HEK293 (cell line): ENCODE data around the gene FGFR4.
A peak's percentile ranks its signal among the peaks of the same experiment; 100 is the strongest.

ENCODE experiments used
- CTCF ChIP-seq: fragments of 450-650 bp; formaldehyde crosslinking; IDR thresholded peaks from 2 replicates; pipeline ENCODE4 v1.5.1; 2016; ENCODE audit warnings: missing biosample characterization, missing genetic modification characterization
- HOXA7 ChIP-seq: sonication (generic); formaldehyde crosslinking; IDR thresholded peaks from 2 replicates; pipeline ENCODE4 v1.8.1; 2022; ENCODE audit warnings: missing genetic modification reagents, borderline replicate concordance
- OSR2 ChIP-seq: fragments of 450-650 bp; formaldehyde crosslinking; IDR thresholded peaks from 2 replicates; pipeline ENCODE4 v1.5.1; 2016; ENCODE audit warnings: missing biosample characterization, missing genetic modification characterization
- OVOL3 ChIP-seq: fragments of 450-650 bp; formaldehyde crosslinking; IDR thresholded peaks from 2 replicates; pipeline ENCODE4 v1.5.1; 2016; ENCODE audit warnings: missing biosample characterization, missing genetic modification characterization
- REPIN1 ChIP-seq: fragments of 450-650 bp; formaldehyde crosslinking; IDR thresholded peaks from 2 replicates; pipeline ENCODE4 v1.5.1; 2017; ENCODE audit warnings: missing biosample characterization, missing genetic modification characterization, low read depth
- ZBTB1 ChIP-seq: fragments of 450-650 bp; formaldehyde crosslinking; IDR thresholded peaks from 2 replicates; pipeline ENCODE4 v1.5.1; 2016; ENCODE audit warnings: missing biosample characterization, missing genetic modification characterization
- ZBTB20 ChIP-seq: fragments of 450-650 bp; formaldehyde crosslinking; IDR thresholded peaks from 2 replicates; pipeline ENCODE4 v1.5.1; 2016; ENCODE audit warnings: missing biosample characterization, missing genetic modification characterization
- ZNF140 ChIP-seq: fragments of 450-650 bp; formaldehyde crosslinking; IDR thresholded peaks from 2 replicates; pipeline ENCODE4 v1.5.1; 2016; ENCODE audit warnings: missing biosample characterization, missing genetic modification characterization
- ZNF16 ChIP-seq: fragments of 450-650 bp; formaldehyde crosslinking; IDR thresholded peaks from 2 replicates; pipeline ENCODE4 v1.5.1; 2016; ENCODE audit warnings: low read depth, missing biosample characterization, missing genetic modification characterization
- ZNF214 ChIP-seq: fragments of 450-650 bp; formaldehyde crosslinking; IDR thresholded peaks from 2 replicates; pipeline ENCODE4 v1.5.1; 2017; ENCODE audit warnings: missing biosample characterization, mild to moderate bottlenecking, missing genetic modification characterization, borderline replicate concordance
- ZNF24 ChIP-seq: fragments of 450-650 bp; formaldehyde crosslinking; IDR thresholded peaks from 2 replicates; pipeline ENCODE4 v1.5.1; 2016; ENCODE audit warnings: missing biosample characterization, missing genetic modification characterization
- ZNF26 ChIP-seq: fragments of 450-650 bp; formaldehyde crosslinking; IDR thresholded peaks from 2 replicates; pipeline ENCODE4 v1.5.1; 2016; ENCODE audit warnings: missing biosample characterization, missing genetic modification characterization
- ZNF514 ChIP-seq: fragments of 450-650 bp; formaldehyde crosslinking; IDR thresholded peaks from 2 replicates; pipeline ENCODE4 v1.5.1; 2016; ENCODE audit warnings: missing biosample characterization, missing genetic modification characterization
- ZNF768 ChIP-seq: fragments of 450-650 bp; formaldehyde crosslinking; IDR thresholded peaks from 2 replicates; pipeline ENCODE4 v1.5.1; 2018; ENCODE audit warnings: missing biosample characterization, mild to moderate bottlenecking, missing genetic modification characterization
- ZNF792 ChIP-seq: fragments of 450-650 bp; formaldehyde crosslinking; IDR thresholded peaks from 2 replicates; pipeline ENCODE4 v1.5.1; 2016; ENCODE audit warnings: missing biosample characterization, missing genetic modification characterization
- ZNF837 ChIP-seq: fragments of 450-650 bp; formaldehyde crosslinking; IDR thresholded peaks from 2 replicates; pipeline ENCODE4 v1.5.1; 2016; ENCODE audit warnings: missing biosample characterization, missing genetic modification characterization
- TF ChIP-seq, protein P1 (sequence below): fragments of 450-650 bp; formaldehyde crosslinking; IDR thresholded peaks from 2 replicates; pipeline ENCODE4 v1.5.1; 2017; ENCODE audit warnings: missing biosample characterization, missing genetic modification characterization
- TF ChIP-seq, protein P2 (sequence below): fragments of 450-650 bp; formaldehyde crosslinking; conservative IDR thresholded peaks from 2 replicates; pipeline ENCODE4 v1.5.1; 2016; ENCODE audit warnings: low read depth, missing biosample characterization, missing genetic modification characterization
- TF ChIP-seq, protein P3 (sequence below): fragments of 450-650 bp; formaldehyde crosslinking; IDR thresholded peaks from 2 replicates; pipeline ENCODE4 v1.5.1; 2016; ENCODE audit warnings: missing biosample characterization, missing genetic modification characterization
- TF ChIP-seq, protein P4 (sequence below): IDR thresholded peaks from 2 replicates; pipeline ENCODE4 v1.6.1; 2011; ENCODE audit warnings: mild to moderate bottlenecking, low read depth, low read length, borderline replicate concordance
- TF ChIP-seq, protein P5 (sequence below): fragments of 450-650 bp; formaldehyde crosslinking; IDR thresholded peaks from 2 replicates; pipeline ENCODE4 v1.5.1; 2017; ENCODE audit warnings: missing biosample characterization, missing genetic modification characterization

FGFR4 gene

DNA sequence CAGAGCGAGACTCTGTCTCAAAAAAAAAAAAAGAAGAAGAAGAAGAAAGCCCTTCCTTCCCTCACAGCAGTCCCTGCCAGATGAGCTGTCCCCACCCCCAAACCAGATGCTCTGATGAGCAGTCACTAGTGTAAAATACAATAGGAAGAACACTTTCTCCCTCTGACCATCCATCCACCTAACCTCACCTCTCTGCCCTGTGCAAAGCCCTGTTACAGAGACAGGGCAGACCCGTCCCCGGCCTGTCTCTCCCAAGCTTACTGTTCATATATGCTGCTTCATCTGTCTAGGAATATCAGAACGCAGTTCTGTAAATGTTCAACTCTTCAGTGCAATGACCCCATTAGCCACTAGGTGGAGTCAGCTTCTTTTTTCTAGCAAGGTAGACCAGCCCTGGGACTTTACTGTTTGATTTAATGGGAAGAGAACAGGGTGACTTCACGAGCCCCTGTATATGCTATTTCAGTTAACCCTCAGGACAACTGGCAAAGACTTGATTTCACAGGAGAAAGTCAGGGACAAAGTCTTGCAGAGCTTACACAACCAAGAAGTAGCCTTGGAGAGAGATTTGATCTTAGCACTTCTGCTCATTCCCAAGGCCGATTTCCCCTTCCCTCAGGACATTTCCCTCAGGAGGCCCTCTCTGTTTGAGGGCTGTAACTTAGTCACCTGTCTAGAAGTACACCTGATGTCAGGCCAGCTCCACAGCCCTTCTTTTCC, 14.9 kb upstream of the FGFR4 start (continued):
- TF ChIP-seq OSR2 (tag by site-specific recombination) = no peak
- peak; percentile 76; the same call in 1 of the 2 replicates for TF ChIP-seq REPIN1 (tag by site-specific recombination)
- TF ChIP-seq, protein P1, sequence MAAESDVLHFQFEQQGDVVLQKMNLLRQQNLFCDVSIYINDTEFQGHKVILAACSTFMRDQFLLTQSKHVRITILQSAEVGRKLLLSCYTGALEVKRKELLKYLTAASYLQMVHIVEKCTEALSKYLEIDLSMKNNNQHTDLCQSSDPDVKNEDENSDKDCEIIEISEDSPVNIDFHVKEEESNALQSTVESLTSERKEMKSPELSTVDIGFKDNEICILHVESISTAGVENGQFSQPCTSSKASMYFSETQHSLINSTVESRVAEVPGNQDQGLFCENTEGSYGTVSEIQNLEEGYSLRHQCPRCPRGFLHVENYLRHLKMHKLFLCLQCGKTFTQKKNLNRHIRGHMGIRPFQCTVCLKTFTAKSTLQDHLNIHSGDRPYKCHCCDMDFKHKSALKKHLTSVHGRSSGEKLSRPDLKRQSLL (tag by site-specific recombination) = no peak
- no peak for TF ChIP-seq ZNF26 (tag by site-specific recombination)
- TF ChIP-seq, protein P2, sequence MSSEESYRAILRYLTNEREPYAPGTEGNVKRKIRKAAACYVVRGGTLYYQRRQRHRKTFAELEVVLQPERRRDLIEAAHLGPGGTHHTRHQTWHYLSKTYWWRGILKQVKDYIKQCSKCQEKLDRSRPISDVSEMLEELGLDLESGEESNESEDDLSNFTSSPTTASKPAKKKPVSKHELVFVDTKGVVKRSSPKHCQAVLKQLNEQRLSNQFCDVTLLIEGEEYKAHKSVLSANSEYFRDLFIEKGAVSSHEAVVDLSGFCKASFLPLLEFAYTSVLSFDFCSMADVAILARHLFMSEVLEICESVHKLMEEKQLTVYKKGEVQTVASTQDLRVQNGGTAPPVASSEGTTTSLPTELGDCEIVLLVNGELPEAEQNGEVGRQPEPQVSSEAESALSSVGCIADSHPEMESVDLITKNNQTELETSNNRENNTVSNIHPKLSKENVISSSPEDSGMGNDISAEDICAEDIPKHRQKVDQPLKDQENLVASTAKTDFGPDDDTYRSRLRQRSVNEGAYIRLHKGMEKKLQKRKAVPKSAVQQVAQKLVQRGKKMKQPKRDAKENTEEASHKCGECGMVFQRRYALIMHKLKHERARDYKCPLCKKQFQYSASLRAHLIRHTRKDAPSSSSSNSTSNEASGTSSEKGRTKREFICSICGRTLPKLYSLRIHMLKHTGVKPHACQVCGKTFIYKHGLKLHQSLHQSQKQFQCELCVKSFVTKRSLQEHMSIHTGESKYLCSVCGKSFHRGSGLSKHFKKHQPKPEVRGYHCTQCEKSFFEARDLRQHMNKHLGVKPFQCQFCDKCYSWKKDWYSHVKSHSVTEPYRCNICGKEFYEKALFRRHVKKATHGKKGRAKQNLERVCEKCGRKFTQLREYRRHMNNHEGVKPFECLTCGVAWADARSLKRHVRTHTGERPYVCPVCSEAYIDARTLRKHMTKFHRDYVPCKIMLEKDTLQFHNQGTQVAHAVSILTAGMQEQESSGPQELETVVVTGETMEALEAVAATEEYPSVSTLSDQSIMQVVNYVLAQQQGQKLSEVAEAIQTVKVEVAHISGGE (tag by site-specific recombination) = no peak
- TF ChIP-seq ZNF792 (tag by site-specific recombination) = no peak
- no peak for TF ChIP-seq ZNF140
- peak; percentile 41; the same call in 1 of the 2 replicates for TF ChIP-seq CTCF (tag by site-specific recombination)
- TF ChIP-seq, protein P3, sequence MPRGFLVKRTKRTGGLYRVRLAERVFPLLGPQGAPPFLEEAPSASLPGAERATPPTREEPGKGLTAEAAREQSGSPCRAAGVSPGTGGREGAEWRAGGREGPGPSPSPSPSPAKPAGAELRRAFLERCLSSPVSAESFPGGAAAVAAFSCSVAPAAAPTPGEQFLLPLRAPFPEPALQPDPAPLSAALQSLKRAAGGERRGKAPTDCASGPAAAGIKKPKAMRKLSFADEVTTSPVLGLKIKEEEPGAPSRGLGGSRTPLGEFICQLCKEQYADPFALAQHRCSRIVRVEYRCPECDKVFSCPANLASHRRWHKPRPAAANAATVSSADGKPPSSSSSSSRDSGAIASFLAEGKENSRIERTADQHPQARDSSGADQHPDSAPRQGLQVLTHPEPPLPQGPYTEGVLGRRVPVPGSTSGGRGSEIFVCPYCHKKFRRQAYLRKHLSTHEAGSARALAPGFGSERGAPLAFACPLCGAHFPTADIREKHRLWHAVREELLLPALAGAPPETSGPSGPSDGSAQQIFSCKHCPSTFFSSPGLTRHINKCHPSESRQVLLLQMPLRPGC (tag by site-specific recombination) = no peak
- TF ChIP-seq ZNF16 (tag by site-specific recombination) = no peak
- no peak for TF ChIP-seq ZBTB20 (tag by site-specific recombination)
- no peak for TF ChIP-seq HOXA7 (CRISPR knock-in tag)
- TF ChIP-seq ZBTB1 (tag by site-specific recombination) = no peak
- TF ChIP-seq OVOL3 (tag by site-specific recombination) = no peak
- no peak for TF ChIP-seq ZNF214 (tag by site-specific recombination)
- TF ChIP-seq ZNF24 = no peak
- TF ChIP-seq ZNF768 = no peak
- TF ChIP-seq, protein P4, sequence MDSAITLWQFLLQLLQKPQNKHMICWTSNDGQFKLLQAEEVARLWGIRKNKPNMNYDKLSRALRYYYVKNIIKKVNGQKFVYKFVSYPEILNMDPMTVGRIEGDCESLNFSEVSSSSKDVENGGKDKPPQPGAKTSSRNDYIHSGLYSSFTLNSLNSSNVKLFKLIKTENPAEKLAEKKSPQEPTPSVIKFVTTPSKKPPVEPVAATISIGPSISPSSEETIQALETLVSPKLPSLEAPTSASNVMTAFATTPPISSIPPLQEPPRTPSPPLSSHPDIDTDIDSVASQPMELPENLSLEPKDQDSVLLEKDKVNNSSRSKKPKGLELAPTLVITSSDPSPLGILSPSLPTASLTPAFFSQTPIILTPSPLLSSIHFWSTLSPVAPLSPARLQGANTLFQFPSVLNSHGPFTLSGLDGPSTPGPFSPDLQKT = no peak
- TF ChIP-seq ZNF837 (tag by site-specific recombination) = no peak
- TF ChIP-seq ZNF514 (tag by site-specific recombination) = no peak
- TF ChIP-seq, protein P5, sequence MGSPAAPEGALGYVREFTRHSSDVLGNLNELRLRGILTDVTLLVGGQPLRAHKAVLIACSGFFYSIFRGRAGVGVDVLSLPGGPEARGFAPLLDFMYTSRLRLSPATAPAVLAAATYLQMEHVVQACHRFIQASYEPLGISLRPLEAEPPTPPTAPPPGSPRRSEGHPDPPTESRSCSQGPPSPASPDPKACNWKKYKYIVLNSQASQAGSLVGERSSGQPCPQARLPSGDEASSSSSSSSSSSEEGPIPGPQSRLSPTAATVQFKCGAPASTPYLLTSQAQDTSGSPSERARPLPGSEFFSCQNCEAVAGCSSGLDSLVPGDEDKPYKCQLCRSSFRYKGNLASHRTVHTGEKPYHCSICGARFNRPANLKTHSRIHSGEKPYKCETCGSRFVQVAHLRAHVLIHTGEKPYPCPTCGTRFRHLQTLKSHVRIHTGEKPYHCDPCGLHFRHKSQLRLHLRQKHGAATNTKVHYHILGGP (tag by site-specific recombination) = peak; percentile 40; the same call in 1 of the 2 replicates
- TF ChIP-seq, all 188 proteins: peak for 9
